ENCODE measurements around the gene CXCL10. TPM values are rescaled to one million over a fixed set of nuclear protein-coding genes. Genes with fewer than 3 reads are reported as not detected.

CXCL10 gene
- total and polyA plus RNA-seq, 10 of the 15 experiments (the other 5 are each of a cell fraction or from before 2014, with no cell fraction given), result 0.46 to 19.5 (median 2.6) TPM

GRCh38 chr4:76055016-76055415 lies 31.7 kb upstream of the CXCL10 start (continued):
- TF ChIP-seq SRF (IDR thresholded peaks at IDR 0.05; ENCODE audit: low read depth in 2 of 2, low read length in 2 of 2) (0 out of 4 replicates have a peak, but pooled peaks of 1 of the 2 experiments have one; percentile 17), SMAD1 (IDR thresholded peaks at IDR 0.05; ENCODE audit: low read depth, partially characterized antibody) (no peak), BCL11A (IDR thresholded peaks at IDR 0.05; ENCODE audit: low read depth, low read length) (peak; percentile 81), TCF7 (IDR thresholded peaks at IDR 0.05; ENCODE audit: borderline replicate concordance) (no peak), MTA2 (IDR thresholded peaks at IDR 0.05; ENCODE audit: low read depth) (peak; percentile 89), CREB1 (IDR thresholded peaks at IDR 0.05; ENCODE audit: low read depth) (0 out of 2 replicates have a peak, but pooled peaks have one; percentile 11), ZSCAN29 (IDR thresholded peaks at IDR 0.05) (no peak), SMAD5 (IDR thresholded peaks at IDR 0.05; ENCODE audit: low read depth) (no peak), BRCA1 (IDR thresholded peaks at IDR 0.05; ENCODE audit: low read depth, low read length) (no peak), RUNX3 (IDR thresholded peaks at IDR 0.05; ENCODE audit: low read length) (peak; percentile 76), GABPA (IDR thresholded peaks at IDR 0.05; ENCODE audit: low read depth) (no peak), SIN3A (IDR thresholded peaks at IDR 0.05; ENCODE audit: low read depth, low read length) (no peak), RAD51 (IDR thresholded peaks at IDR 0.05) (no peak), PAX8 (IDR thresholded peaks at IDR 0.05) (no peak), SUPT20H (IDR thresholded peaks at IDR 0.05; ENCODE audit: borderline replicate concordance, control insufficient read depth, low read depth, low read length) (no peak), MTA3 (IDR thresholded peaks at IDR 0.05; ENCODE audit: borderline replicate concordance, low read length) (peak; percentile 71; the same call in 1 of the 2 replicates), HCFC1 (IDR thresholded peaks at IDR 0.05; ENCODE audit: low read length) (no peak)
- TF ChIP-seq, protein P1, sequence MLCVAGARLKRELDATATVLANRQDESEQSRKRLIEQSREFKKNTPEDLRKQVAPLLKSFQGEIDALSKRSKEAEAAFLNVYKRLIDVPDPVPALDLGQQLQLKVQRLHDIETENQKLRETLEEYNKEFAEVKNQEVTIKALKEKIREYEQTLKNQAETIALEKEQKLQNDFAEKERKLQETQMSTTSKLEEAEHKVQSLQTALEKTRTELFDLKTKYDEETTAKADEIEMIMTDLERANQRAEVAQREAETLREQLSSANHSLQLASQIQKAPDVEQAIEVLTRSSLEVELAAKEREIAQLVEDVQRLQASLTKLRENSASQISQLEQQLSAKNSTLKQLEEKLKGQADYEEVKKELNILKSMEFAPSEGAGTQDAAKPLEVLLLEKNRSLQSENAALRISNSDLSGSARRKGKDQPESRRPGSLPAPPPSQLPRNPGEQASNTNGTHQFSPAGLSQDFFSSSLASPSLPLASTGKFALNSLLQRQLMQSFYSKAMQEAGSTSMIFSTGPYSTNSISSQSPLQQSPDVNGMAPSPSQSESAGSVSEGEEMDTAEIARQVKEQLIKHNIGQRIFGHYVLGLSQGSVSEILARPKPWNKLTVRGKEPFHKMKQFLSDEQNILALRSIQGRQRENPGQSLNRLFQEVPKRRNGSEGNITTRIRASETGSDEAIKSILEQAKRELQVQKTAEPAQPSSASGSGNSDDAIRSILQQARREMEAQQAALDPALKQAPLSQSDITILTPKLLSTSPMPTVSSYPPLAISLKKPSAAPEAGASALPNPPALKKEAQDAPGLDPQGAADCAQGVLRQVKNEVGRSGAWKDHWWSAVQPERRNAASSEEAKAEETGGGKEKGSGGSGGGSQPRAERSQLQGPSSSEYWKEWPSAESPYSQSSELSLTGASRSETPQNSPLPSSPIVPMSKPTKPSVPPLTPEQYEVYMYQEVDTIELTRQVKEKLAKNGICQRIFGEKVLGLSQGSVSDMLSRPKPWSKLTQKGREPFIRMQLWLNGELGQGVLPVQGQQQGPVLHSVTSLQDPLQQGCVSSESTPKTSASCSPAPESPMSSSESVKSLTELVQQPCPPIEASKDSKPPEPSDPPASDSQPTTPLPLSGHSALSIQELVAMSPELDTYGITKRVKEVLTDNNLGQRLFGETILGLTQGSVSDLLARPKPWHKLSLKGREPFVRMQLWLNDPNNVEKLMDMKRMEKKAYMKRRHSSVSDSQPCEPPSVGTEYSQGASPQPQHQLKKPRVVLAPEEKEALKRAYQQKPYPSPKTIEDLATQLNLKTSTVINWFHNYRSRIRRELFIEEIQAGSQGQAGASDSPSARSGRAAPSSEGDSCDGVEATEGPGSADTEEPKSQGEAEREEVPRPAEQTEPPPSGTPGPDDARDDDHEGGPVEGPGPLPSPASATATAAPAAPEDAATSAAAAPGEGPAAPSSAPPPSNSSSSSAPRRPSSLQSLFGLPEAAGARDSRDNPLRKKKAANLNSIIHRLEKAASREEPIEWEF (IDR thresholded peaks at IDR 0.05; ENCODE audit: insufficient replicate concordance, low read depth, low read length), result no peak
- TF ChIP-seq, protein P2, sequence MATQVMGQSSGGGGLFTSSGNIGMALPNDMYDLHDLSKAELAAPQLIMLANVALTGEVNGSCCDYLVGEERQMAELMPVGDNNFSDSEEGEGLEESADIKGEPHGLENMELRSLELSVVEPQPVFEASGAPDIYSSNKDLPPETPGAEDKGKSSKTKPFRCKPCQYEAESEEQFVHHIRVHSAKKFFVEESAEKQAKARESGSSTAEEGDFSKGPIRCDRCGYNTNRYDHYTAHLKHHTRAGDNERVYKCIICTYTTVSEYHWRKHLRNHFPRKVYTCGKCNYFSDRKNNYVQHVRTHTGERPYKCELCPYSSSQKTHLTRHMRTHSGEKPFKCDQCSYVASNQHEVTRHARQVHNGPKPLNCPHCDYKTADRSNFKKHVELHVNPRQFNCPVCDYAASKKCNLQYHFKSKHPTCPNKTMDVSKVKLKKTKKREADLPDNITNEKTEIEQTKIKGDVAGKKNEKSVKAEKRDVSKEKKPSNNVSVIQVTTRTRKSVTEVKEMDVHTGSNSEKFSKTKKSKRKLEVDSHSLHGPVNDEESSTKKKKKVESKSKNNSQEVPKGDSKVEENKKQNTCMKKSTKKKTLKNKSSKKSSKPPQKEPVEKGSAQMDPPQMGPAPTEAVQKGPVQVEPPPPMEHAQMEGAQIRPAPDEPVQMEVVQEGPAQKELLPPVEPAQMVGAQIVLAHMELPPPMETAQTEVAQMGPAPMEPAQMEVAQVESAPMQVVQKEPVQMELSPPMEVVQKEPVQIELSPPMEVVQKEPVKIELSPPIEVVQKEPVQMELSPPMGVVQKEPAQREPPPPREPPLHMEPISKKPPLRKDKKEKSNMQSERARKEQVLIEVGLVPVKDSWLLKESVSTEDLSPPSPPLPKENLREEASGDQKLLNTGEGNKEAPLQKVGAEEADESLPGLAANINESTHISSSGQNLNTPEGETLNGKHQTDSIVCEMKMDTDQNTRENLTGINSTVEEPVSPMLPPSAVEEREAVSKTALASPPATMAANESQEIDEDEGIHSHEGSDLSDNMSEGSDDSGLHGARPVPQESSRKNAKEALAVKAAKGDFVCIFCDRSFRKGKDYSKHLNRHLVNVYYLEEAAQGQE (IDR thresholded peaks at IDR 0.05; ENCODE audit: low read depth, low read length), result no peak
- TF ChIP-seq, protein P3, sequence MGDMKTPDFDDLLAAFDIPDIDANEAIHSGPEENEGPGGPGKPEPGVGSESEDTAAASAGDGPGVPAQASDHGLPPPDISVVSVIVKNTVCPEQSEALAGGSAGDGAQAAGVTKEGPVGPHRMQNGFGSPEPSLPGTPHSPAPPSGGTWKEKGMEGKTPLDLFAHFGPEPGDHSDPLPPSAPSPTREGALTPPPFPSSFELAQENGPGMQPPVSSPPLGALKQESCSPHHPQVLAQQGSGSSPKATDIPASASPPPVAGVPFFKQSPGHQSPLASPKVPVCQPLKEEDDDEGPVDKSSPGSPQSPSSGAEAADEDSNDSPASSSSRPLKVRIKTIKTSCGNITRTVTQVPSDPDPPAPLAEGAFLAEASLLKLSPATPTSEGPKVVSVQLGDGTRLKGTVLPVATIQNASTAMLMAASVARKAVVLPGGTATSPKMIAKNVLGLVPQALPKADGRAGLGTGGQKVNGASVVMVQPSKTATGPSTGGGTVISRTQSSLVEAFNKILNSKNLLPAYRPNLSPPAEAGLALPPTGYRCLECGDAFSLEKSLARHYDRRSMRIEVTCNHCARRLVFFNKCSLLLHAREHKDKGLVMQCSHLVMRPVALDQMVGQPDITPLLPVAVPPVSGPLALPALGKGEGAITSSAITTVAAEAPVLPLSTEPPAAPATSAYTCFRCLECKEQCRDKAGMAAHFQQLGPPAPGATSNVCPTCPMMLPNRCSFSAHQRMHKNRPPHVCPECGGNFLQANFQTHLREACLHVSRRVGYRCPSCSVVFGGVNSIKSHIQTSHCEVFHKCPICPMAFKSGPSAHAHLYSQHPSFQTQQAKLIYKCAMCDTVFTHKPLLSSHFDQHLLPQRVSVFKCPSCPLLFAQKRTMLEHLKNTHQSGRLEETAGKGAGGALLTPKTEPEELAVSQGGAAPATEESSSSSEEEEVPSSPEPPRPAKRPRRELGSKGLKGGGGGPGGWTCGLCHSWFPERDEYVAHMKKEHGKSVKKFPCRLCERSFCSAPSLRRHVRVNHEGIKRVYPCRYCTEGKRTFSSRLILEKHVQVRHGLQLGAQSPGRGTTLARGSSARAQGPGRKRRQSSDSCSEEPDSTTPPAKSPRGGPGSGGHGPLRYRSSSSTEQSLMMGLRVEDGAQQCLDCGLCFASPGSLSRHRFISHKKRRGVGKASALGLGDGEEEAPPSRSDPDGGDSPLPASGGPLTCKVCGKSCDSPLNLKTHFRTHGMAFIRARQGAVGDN (IDR thresholded peaks at IDR 0.05), result no peak

Measured in GM12878 (cell line).